GM12873 (cell line): ENCODE measurements around the gene FOXP3.

Experiments used
- TF ChIP-seq, protein P1 (sequence below): IDR thresholded peaks from 2 replicates; pipeline ENCODE4 v1.5.1; 2012; ENCODE audit warnings: low read depth, mild to moderate bottlenecking, moderate library complexity, low read length, control low read depth; ENCODE audit not compliant: insufficient read depth; ENCODE audit errors: missing control alignments

Gene FOXP3, protein sequence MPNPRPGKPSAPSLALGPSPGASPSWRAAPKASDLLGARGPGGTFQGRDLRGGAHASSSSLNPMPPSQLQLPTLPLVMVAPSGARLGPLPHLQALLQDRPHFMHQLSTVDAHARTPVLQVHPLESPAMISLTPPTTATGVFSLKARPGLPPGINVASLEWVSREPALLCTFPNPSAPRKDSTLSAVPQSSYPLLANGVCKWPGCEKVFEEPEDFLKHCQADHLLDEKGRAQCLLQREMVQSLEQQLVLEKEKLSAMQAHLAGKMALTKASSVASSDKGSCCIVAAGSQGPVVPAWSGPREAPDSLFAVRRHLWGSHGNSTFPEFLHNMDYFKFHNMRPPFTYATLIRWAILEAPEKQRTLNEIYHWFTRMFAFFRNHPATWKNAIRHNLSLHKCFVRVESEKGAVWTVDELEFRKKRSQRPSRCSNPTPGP

DNA sequence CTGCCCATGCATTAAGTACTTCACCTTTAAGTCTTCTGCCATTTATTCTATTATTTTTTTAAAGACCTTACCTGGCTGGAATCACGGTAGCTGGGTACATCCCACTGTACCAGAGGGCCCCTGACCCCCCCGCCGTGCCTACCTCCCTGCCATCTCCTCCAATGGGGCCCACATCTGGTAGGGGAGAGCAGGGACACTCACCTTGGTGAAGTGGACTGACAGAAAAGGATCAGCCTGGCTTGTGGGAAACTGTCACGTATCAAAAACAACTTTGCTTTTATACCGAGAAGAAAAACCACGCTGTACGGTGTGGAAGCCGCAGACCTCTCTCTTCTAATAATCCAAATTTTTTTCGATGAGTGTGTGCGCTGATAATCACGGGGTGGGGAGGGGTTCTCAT is at the start of gene FOXP3:
Gene FOXP3 (minus strand): TSS at position 251 of the 400 bp plus-strand sequence. CDS start 6,205 bp downstream, outside the sequence.
- TF ChIP-seq, protein P1, sequence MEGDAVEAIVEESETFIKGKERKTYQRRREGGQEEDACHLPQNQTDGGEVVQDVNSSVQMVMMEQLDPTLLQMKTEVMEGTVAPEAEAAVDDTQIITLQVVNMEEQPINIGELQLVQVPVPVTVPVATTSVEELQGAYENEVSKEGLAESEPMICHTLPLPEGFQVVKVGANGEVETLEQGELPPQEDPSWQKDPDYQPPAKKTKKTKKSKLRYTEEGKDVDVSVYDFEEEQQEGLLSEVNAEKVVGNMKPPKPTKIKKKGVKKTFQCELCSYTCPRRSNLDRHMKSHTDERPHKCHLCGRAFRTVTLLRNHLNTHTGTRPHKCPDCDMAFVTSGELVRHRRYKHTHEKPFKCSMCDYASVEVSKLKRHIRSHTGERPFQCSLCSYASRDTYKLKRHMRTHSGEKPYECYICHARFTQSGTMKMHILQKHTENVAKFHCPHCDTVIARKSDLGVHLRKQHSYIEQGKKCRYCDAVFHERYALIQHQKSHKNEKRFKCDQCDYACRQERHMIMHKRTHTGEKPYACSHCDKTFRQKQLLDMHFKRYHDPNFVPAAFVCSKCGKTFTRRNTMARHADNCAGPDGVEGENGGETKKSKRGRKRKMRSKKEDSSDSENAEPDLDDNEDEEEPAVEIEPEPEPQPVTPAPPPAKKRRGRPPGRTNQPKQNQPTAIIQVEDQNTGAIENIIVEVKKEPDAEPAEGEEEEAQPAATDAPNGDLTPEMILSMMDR, result no peak

DNA sequence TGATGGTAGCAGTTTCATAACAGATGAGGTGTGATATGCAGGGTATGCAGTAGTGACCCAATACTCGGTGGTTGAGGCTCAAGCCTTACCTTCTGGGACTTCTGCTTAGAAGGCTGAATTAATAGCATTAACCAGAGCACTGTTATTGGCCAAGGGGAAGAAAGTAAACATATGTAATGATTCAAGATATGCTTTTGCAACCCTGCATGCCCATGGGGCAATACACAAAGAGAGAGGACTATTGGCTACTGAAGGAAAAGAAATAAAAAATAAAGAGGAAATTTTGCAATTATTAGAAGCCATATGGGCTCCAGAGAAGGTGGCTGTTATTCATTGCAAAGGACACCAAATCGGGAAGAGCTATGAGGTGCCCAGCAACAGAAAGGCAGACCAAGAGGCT is 47.7 kb upstream of the FOXP3 start:
- TF ChIP-seq, protein P1, result no peak

DNA sequence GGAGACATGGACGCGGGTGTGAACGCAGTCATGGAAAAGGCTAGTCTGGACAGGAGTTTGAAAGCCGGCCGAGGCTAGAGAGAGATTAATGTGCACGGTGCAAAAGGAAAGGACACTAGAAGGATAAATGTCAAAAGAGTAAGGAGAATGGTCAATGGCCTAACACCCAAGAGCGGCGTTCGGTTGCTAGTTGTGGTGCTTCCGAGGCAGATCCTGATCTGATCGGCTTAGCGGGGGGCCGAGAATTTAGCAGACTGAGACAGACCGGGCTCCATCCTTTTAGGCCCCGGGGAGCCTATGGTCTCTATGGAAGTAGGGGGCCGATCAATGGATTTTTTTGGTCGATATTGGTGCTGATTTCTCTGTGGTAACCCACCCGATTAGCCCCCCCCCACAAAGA is 45.9 kb upstream of the FOXP3 start:
- TF ChIP-seq, protein P1, result no peak

DNA sequence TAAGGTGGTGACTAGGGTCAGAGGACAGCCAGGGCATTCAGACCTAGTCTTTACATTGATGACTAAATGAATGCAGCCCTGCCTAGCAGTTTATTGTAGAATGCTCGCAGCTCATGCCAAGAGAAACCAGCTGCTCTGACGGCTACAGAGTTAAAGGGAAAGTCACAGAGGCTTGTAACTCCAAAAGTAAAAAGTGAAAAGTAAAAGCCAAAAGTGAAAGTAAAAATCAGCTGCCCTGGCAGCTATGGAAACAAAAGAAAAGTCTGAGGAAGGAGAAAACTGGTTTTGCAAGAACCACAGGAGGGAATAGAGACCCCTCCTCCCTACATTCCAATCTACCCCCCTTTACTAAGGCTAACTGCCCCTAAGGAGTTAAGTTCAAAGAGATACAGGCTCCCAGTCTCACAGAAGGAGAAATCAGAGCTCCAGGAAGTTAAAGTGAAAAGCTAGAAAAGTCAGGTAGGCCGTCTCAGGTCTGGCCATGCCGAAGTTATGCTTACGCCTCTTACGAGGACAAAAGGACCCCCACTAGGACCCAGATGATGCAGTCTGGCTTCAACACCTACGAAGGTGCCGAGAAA is 45.0 kb upstream of the FOXP3 start:
- TF ChIP-seq, protein P1, result no peak

DNA sequence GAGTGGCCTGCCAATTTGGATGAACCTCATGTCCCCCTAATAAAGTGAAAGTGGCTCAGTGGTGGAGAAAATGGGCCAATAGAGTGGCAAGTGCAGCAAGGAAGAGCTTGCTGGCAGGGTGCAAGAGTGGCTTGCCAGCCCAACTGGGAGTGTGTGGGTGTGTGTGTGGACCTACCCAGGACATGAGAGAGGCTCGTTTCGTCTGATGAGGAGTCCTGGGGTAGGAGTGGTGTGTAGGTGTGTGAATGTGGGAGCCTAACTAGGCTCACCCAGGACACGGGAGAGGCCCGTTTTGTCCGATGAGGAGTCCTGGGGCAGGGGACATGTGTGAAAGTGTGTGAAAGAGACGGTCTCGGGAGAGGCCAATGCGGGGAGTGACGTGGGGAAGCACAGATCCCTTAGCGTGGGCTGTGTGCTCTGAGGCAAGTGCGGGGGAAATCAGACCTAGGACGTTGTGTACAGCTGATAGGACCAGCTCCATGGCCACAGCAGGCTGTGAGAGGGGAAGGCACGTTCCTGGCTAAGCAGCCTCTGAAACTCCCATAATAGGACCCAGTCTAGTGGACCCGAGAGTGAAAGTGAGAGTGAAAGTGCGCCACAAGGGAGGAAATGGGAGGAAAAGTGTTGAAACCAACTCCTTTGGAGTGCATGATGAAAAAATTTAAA is 44.2 kb upstream of the FOXP3 start:
- TF ChIP-seq, protein P1, result no peak

DNA sequence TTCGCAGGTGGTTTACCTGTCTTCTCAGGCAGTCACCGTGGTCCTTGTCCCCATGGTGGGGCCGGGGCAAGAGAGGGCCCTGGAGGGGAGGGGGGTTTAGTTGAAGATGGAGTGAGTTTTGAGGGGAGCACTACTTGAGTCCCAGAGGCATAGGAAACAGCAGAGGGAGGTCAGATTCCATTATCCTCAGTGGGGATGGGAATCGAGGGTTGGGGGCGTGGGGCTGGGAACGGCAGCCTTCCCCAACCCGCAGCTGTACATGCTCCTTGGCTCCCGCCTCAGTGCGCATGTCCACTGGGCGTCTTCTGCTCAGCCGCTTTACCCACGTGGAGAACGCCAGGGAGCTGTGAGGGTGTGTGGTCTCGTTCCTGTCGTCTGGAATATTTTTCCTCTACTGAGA is 38.8 kb upstream of the FOXP3 start, which contains the start of gene GAGE10:
Gene GAGE10 (plus strand): TSS at position 301 of the 400 bp plus-strand sequence. CDS start 1,214 bp downstream, outside the sequence.
- TF ChIP-seq, protein P1, result no peak

DNA sequence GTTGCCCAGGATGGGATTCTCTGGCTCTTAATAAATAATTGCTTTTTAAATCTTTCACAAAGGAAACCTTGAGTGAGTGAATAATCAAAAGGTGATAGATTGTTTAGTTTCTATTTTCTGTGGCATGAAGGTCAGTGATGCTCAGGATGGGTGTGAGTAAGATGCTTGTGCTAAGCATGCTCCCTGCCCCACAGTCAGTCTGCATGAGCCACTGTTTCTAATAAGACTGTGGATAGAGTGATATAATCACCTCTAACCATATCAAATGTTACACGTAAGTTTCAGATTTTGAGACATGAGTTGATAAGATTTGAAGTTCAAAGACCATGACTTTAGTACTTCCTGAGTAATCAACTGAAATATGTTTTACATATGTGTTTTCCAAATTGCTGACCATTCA is 36.2 kb upstream of the FOXP3 start:
- TF ChIP-seq, protein P1, result no peak
